HEK293T (cell line): ENCODE measurements around the gene NAP1L1.

Experiments used
- CTCF ChIA-PET: fragments of 350-600 bp; formaldehyde crosslinking; extraction: SDS; loops from one replicate; lab custom pipeline; 2021; ENCODE audit warnings: antibody characterized with exemption, inconsistent platforms; lab: Yijun Ruan, JAX
- POLR2A ChIA-PET: fragments of 350-600 bp; formaldehyde crosslinking; extraction: SDS; loops from one replicate; lab custom pipeline; 2020; ENCODE audit warnings: antibody characterized with exemption, inconsistent platforms; lab: Yijun Ruan, JAX
- DNase-seq: peaks from one replicate; pipeline ENCODE4 v3.0.0; 2012; ENCODE audit warnings: mixed read lengths; ENCODE audit errors: extremely low spot score
- ARNT ChIP-seq: fragments of 450-650 bp; IDR thresholded peaks from 2 replicates; pipeline ENCODE4 v1.6.1; 2017; ENCODE audit warnings: mild to moderate bottlenecking
- BHLHE40 ChIP-seq: fragments of 450-650 bp; IDR thresholded peaks from 2 replicates; pipeline ENCODE4 v1.6.1; 2016; ENCODE audit warnings: mild to moderate bottlenecking, moderate library complexity, borderline replicate concordance
- CTBP1 ChIP-seq: fragments of 450-650 bp; IDR thresholded peaks from 2 replicates; pipeline ENCODE4 v1.6.1; 2016; ENCODE audit warnings: borderline replicate concordance
- ELF4 ChIP-seq: fragments of 450-650 bp; IDR thresholded peaks from 2 replicates; pipeline ENCODE4 v1.6.1; 2017; ENCODE audit warnings: antibody characterized with exemption
- FOXA1 ChIP-seq: fragments of 450-650 bp; IDR thresholded peaks from 2 replicates; pipeline ENCODE4 v1.6.1; 2016; ENCODE audit warnings: mild to moderate bottlenecking
- FOXK2 ChIP-seq: fragments of 450-650 bp; IDR thresholded peaks from 2 replicates; pipeline ENCODE4 v1.6.1; 2016; ENCODE audit warnings: mild to moderate bottlenecking
- FOXM1 ChIP-seq: fragments of 450-650 bp; IDR thresholded peaks from 2 replicates; pipeline ENCODE4 v1.6.1; 2017; ENCODE audit warnings: mild to moderate bottlenecking, borderline replicate concordance
- HDGF ChIP-seq: fragments of 450-650 bp; IDR thresholded peaks from 2 replicates; pipeline ENCODE4 v1.6.1; 2017; ENCODE audit warnings: antibody characterized with exemption, borderline replicate concordance
- L3MBTL2 ChIP-seq: fragments of 450-650 bp; conservative IDR thresholded peaks from 2 replicates; pipeline ENCODE4 v1.6.1; 2016; ENCODE audit warnings: mild to moderate bottlenecking
- LEF1 ChIP-seq: fragments of 450-650 bp; IDR thresholded peaks from 2 replicates; pipeline ENCODE4 v1.6.1; 2017; ENCODE audit warnings: mild to moderate bottlenecking, borderline replicate concordance
- NFRKB ChIP-seq: fragments of 450-650 bp; IDR thresholded peaks from 2 replicates; pipeline ENCODE4 v1.6.1; 2016; ENCODE audit warnings: mild to moderate bottlenecking, moderate library complexity
- SP1 ChIP-seq: fragments of 450-650 bp; IDR thresholded peaks from 2 replicates; pipeline ENCODE4 v1.6.1; 2017
- SUZ12 ChIP-seq: fragments of 450-650 bp; IDR thresholded peaks from 2 replicates; pipeline ENCODE4 v1.6.1; 2016; ENCODE audit warnings: mild to moderate bottlenecking
- TARDBP ChIP-seq: fragments of 450-650 bp; IDR thresholded peaks from 2 replicates; pipeline ENCODE4 v1.6.1; 2016
- ZNF384 ChIP-seq: fragments of 450-650 bp; IDR thresholded peaks from 2 replicates; pipeline ENCODE4 v1.6.1; 2016
- TF ChIP-seq, protein P1 (sequence below): fragments of 450-650 bp; IDR thresholded peaks from 2 replicates; pipeline ENCODE4 v1.6.1; 2016

The NAP1L1 gene

GRCh38 chr12:76014007-76014406, 70.5 kb downstream of the NAP1L1 start:
- DNase-seq: no peak
- POLR2A ChIA-PET: no interaction called here
- CTCF ChIA-PET: no interaction called here
- TF ChIP-seq CTBP1 (no peak), HDGF (no peak), ZNF384 (no peak), FOXK2 (no peak), FOXM1 (no peak), SP1 (no peak), TARDBP (no peak), L3MBTL2 (no peak), ARNT (no peak)
- TF ChIP-seq, protein P1, sequence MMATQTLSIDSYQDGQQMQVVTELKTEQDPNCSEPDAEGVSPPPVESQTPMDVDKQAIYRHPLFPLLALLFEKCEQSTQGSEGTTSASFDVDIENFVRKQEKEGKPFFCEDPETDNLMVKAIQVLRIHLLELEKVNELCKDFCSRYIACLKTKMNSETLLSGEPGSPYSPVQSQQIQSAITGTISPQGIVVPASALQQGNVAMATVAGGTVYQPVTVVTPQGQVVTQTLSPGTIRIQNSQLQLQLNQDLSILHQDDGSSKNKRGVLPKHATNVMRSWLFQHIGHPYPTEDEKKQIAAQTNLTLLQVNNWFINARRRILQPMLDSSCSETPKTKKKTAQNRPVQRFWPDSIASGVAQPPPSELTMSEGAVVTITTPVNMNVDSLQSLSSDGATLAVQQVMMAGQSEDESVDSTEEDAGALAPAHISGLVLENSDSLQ: no peak

DNA sequence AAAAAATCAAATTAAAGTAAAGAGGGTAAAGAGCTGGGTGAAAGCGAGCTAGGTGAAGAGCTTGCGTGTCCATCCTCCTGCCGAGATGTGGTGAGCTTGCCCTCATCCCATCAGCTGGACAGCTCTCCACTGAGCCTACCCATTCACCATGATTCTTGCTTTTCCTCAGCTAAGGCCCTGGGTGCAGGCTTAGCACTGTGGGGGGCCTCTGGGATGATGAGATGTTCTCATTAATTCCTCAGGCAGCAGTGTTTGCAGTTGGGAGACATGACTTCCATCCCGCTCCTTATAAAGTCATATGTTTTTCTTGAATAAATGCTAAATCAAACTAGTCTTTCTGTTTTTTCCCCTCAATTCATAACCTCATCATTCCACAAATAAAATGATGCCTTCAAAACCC, 70.9 kb downstream of the NAP1L1 start:
- POLR2A ChIA-PET: no interaction called here
- DNase-seq: no peak
- TF ChIP-seq CTBP1: no peak
- CTCF ChIA-PET: interaction anchor here (0.5 kb wide), 1 partner anchor 59 kb away, joined by 3 read pairs; no protein-coding TSS in a partner anchor

GRCh38 chr12:76012644-76013043, 71.8 kb downstream of the NAP1L1 start:
- CTCF ChIA-PET: no interaction called here
- POLR2A ChIA-PET: no interaction called here
- no peak for TF ChIP-seq L3MBTL2
- no peak for TF ChIP-seq FOXM1
- TF ChIP-seq TARDBP: no peak
- no peak for TF ChIP-seq FOXK2
- no peak for TF ChIP-seq FOXA1
- no peak for TF ChIP-seq HDGF
- TF ChIP-seq, protein P1: no peak
- no peak for TF ChIP-seq BHLHE40
- DNase-seq: no peak

DNA sequence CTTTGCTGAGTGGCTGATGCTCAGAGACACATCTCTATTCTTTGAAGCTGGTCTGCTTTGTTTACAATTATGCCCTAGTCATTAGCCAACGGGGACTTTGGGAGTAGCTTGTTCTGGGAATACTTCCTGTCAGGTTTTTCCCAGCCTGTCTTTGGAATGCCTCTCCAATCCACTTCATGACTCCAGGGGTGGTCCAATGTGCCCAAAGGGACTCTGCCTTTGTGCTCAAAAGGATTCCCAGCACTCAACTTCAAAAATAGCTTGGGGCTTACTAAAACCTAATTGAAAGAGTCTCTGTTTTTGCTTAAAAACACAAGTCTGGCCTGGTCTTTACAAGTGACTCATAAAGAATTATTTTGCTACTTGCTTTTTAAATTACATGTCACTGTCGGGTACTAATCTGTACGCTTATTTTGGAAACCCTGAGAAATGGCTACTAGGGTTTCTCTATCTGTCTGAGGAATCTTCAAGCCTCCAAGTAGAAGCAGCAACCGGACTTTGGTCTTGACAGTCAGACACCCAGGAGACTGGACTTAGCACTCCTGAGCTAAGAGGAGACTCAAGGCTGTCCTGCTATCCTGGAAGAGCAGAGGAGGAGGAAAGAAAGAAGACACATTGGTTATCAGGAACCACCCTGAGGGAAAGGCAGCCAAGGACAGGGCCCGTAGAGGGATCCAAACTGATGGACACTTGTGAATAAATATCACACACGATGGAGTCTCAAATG, 73.6 kb downstream of the NAP1L1 start:
- DNase-seq: no peak
- POLR2A ChIA-PET: no interaction called here
- CTCF ChIA-PET: interaction anchor here (1.1 kb wide), 1 partner anchor 170 kb away, joined by 3 read pairs; no protein-coding TSS in a partner anchor
- TF ChIP-seq TARDBP: no peak
- TF ChIP-seq SP1: no peak
- TF ChIP-seq SUZ12: no peak
- no peak for TF ChIP-seq ZNF384
- no peak for TF ChIP-seq FOXA1
- no peak for TF ChIP-seq LEF1
- no peak for TF ChIP-seq L3MBTL2
- TF ChIP-seq BHLHE40: no peak
- no peak for TF ChIP-seq ELF4
- TF ChIP-seq CTBP1: no peak
- TF ChIP-seq, protein P1: no peak
- TF ChIP-seq FOXM1: no peak
- TF ChIP-seq HDGF: no peak
- no peak for TF ChIP-seq ARNT
- TF ChIP-seq FOXK2: no peak
- no peak for TF ChIP-seq NFRKB

GRCh38 chr12:76008428-76008827, 76.1 kb downstream of the NAP1L1 start:
- POLR2A ChIA-PET: no interaction called here
- DNase-seq: no peak
- TF ChIP-seq NFRKB (no peak), FOXA1 (no peak), ELF4 (no peak), HDGF (no peak), TARDBP (no peak), LEF1 (no peak), FOXK2 (no peak), FOXM1 (no peak), BHLHE40 (no peak), ARNT (no peak), L3MBTL2 (no peak), CTBP1 (no peak)
- TF ChIP-seq, protein P1: no peak
- CTCF ChIA-PET: no interaction called here

DNA sequence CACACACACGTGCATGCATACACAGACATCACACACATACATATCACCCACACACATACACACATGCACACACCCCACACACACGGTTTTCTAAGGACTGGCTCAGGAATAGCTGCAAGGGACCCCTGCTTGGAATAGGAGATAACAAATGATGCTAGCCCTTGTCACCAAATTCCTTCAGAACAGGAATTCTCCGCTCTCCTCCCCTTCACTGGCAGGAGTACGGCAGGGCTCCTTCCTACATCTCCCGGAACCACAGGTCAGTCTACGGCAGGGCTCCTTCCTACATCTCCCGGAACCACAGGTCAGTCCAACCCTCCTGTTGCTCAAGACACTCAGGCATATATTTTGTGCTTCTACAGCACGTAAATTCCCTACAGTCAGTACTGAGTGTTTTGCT, 76.8 kb downstream of the NAP1L1 start:
- ChIA-PET CTCF (no interaction called here), POLR2A (no interaction called here)
- no peak for DNase-seq
- no peak for TF ChIP-seq ELF4
